HUES48 (cell line): Measurements from ENCODE around the gene PRSS56.

Experiments used
- H3K27ac ChIP-seq: one replicate; pipeline ENCODE4 v1.7.0; 2013; ENCODE audit warnings: low read depth, low read length, inconsistent platforms
- H3K27me3 ChIP-seq: 2 replicates; pipeline ENCODE4 v1.6.1; 2013; ENCODE audit warnings: mild to moderate bottlenecking, low read length; ENCODE audit not compliant: control insufficient read depth, insufficient read depth
- H3K36me3 ChIP-seq: 2 replicates; pipeline ENCODE4 v1.6.1; 2013; ENCODE audit warnings: low read length; ENCODE audit not compliant: control insufficient read depth, insufficient read depth
- H3K4me1 ChIP-seq: 2 replicates; pipeline ENCODE4 v1.6.1; 2013; ENCODE audit warnings: mild to moderate bottlenecking, low read length; ENCODE audit not compliant: control insufficient read depth, insufficient read depth
- H3K4me3 ChIP-seq: 2 replicates; pipeline ENCODE4 v1.5.1; 2013; ENCODE audit warnings: mild to moderate bottlenecking, low read depth, low read length
- H3K9ac ChIP-seq: 2 replicates; pipeline ENCODE4 v1.6.1; 2013; ENCODE audit warnings: mild to moderate bottlenecking, low read depth, low read length, moderate library complexity
- H3K9me3 ChIP-seq: 2 replicates; pipeline ENCODE4 v1.6.1; 2013; ENCODE audit warnings: low read length; ENCODE audit not compliant: control insufficient read depth, insufficient read depth

PRSS56 gene

GRCh38 chr2:232522623-232523401 is 2.6 kb downstream of the PRSS56 start:
- H3K27ac ChIP-seq, result no peak overlapping the region

DNA sequence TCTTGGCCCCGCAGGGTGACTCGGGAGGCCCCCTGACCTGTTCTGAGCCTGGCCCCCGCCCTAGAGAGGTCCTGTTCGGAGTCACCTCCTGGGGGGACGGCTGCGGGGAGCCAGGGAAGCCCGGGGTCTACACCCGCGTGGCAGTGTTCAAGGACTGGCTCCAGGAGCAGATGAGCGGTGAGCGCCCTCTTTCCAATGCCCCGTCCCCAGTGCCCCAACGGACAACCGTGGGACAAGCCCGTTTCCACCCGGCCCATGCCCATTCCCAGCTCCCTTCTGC is 3.2 kb downstream of the PRSS56 start:
- H3K9ac ChIP-seq, result no peak overlapping the region
- no peak overlapping the region for H3K27ac ChIP-seq
- no peaks in the 10 kb centered on the region for H3K36me3 ChIP-seq
- H3K4me1 ChIP-seq, result peaks cover 8% of the 10 kb centered on the region; the same call in 1 of the 2 replicates
- no peaks in the 10 kb centered on the region for H3K9me3 ChIP-seq
- H3K27me3 ChIP-seq, result peaks cover 67% of the 10 kb centered on the region
- H3K4me3 ChIP-seq, result peak overlapping the region; percentile 68

More at GRCh38 chr2:232522623-232523401, 2.6 kb downstream of the PRSS56 start:
- no peaks in the 10 kb centered on the region for H3K36me3 ChIP-seq
- no peak overlapping the region for H3K9ac ChIP-seq
- peaks cover 62% of the 10 kb centered on the region for H3K27me3 ChIP-seq
- H3K4me1 ChIP-seq, result peaks cover 8% of the 10 kb centered on the region; the same call in 1 of the 2 replicates
- H3K4me3 ChIP-seq, result peak overlapping the region; percentile 39; the same call in 1 of the 2 replicates
- H3K9me3 ChIP-seq, result no peaks in the 10 kb centered on the region

DNA sequence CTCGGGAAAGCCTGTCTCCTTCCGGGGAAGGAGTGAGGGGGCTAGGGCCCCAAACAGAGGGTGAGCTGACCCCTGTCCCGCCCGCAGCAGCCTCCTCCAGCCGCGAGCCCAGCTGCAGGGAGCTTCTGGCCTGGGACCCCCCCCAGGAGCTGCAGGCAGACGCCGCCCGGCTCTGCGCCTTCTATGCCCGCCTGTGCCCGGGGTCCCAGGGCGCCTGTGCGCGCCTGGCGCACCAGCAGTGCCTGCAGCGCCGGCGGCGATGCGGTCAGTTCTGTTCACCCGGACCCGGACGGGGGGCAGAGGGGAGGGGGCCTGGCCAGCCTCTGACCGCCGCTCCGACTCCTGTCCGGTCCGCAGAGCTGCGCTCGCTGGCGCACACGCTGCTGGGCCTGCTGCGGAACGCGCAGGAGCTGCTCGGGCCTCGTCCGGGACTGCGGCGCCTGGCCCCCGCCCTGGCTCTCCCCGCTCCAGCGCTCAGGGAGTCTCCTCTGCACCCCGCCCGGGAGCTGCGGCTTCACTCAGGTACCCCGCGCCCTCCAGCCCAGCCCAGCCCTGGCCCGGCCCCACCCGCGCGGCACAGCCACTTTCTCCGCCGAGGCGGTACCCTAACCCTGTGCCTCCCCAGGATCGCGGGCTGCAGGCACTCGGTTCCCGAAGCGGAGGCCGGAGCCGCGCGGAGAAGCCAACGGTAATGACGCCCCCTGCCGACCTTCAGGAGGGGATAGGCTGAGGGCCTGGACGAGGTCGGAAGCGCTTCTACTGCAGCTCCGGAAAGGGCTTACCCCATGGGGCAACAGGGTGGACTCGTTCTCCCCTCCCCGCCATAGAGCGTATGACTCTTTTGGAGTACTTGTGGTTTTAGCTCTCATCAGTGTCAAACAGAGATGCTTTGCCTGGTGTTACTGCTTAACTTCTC is 3.8 kb downstream of the PRSS56 start:
- Histone ChIP-seq H3K36me3 (no peaks in the 10 kb centered on the region), H3K9ac (no peak overlapping the region), H3K4me1 (peaks cover 8% of the 10 kb centered on the region; the same call in 1 of the 2 replicates), H3K4me3 (peak overlapping the region; percentile 68), H3K27me3 (peaks cover 67% of the 10 kb centered on the region), H3K27ac (no peak overlapping the region), H3K9me3 (no peaks in the 10 kb centered on the region)

DNA sequence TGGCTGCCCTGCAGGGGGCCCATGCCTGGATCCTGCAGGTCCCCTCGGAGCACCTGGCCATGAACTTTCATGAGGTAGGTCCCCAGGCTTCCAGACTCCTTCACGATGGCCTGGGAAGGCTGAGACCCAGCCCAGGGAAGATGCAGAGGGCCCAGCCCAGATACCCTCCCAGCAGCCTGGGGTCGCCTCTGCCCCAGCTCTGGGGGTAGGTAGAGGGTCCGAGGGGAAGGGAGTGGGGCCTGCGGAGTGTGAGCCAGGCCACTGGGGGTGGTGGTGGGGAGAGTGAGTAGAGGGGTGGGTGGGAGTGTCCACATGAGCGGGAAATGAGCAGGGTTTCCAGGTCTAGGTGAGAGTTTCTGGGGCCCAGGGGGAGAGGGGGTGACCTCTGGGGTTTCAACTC is 4.6 kb downstream of the PRSS56 start:
- H3K4me1 ChIP-seq, result peaks cover 8% of the 10 kb centered on the region; the same call in 1 of the 2 replicates
- H3K36me3 ChIP-seq, result no peaks in the 10 kb centered on the region
- H3K9ac ChIP-seq, result no peak overlapping the region
- H3K27ac ChIP-seq, result no peak overlapping the region
- H3K9me3 ChIP-seq, result no peaks in the 10 kb centered on the region
- H3K27me3 ChIP-seq, result peaks cover 61% of the 10 kb centered on the region
- 0 out of 2 replicates have a peak overlapping the region, but pooled peaks have one; percentile 68 for H3K4me3 ChIP-seq

DNA sequence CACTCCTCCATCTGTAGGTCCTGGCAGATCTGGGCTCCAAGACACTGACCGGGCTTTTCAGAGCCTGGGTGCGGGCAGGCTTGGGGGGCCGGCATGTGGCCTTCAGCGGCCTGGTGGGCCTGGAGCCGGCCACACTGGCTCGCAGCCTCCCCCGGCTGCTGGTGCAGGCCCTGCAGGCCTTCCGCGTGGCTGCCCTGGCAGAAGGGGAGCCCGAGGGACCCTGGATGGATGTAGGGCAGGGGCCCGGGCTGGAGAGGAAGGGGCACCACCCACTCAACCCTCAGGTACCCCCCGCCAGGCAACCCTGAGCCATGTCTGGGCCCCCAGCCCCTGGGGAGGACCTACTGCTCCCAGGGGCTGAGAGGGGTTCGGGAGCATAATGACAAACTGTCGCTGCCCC is 5.0 kb downstream of the PRSS56 start:
- H3K27me3 ChIP-seq, result peaks cover 59% of the 10 kb centered on the region
- H3K27ac ChIP-seq, result no peak overlapping the region
- no peak overlapping the region for H3K9ac ChIP-seq
- peaks cover 8% of the 10 kb centered on the region; the same call in 1 of the 2 replicates for H3K4me1 ChIP-seq
- no peak overlapping the region for H3K4me3 ChIP-seq
- H3K36me3 ChIP-seq, result no peaks in the 10 kb centered on the region
- no peaks in the 10 kb centered on the region for H3K9me3 ChIP-seq

DNA sequence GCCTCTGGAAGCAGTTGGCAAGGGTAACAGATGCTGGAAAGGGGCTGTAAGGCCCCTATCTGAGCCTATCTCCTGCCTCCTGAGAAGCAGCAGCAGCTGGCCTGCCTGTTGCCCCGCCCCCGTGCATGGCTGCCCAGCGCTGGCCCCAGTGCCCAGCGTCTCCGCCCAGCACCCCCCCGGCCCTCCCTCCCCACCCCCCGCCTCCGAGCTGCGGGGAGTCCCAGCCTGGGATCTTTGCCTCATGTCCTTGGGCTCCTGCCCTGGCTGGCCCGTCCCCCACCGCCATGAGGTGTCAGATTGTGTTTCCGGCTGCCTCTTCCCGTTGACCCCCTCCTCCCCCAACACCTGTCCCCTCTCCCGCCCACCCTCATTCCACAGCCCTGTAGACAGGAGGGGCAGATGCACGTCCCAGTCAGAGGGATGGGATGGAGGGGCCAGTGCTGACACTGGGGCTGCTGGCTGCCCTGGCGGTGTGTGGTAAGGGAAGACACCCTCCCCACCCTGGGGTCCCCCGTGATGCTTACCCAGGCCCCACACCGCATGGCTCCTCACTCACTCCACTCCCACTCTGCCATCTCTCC is 5.7 kb downstream of the PRSS56 start, which contains the start of gene CHRND:
CHRND (plus strand) TSS at position 370 of the 581 bp plus-strand sequence; CDS start at position 426, 56 bp downstream.
- no peak within 1 kb of the TSS for H3K4me3 ChIP-seq
- H3K36me3 ChIP-seq, result no peaks in the 10 kb centered on the region
- no peaks in the 10 kb centered on the region for H3K9me3 ChIP-seq
- no peak within 1 kb of the TSS for H3K9ac ChIP-seq
- no peak within 1 kb of the TSS for H3K27ac ChIP-seq
- peaks cover 8% of the 10 kb centered on the region; the same call in 1 of the 2 replicates for H3K4me1 ChIP-seq
- H3K27me3 ChIP-seq, result peaks cover 52% of the 10 kb centered on the region

GRCh38 chr2:232526372-232526941 is 6.3 kb downstream of the PRSS56 start:
- Histone ChIP-seq H3K27ac (no peak overlapping the region), H3K27me3 (peaks cover 47% of the 10 kb centered on the region), H3K4me1 (peaks cover 8% of the 10 kb centered on the region; the same call in 1 of the 2 replicates)

DNA sequence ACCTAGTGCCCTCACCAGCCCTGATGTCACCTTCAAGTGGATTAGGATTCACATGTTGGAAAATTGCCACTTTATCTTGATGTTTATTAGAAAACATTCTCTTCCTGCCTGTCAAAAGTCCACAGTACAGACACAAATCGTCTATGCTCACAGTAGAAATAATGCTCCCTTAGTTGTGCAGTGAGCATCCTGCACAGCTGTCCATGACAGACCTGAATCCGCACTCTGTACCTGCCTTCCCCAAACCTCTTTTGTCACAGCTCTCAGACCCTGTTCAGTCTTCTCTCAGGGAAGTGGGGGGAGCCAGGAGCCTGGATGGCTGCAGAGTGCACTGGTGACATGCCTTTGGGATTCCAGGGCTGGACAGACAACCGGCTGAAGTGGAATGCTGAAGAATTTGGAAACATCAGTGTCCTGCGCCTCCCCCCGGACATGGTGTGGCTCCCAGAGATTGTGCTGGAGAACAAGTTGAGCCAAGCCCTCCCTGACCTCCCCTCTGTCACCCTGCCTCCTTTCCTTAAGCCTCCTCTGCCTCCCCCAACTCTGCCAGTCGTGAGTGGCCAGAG is 7.8 kb downstream of the PRSS56 start:
- Histone ChIP-seq H3K27ac (no peak overlapping the region), H3K4me1 (peaks cover 4% of the 10 kb centered on the region; the same call in 1 of the 2 replicates), H3K4me3 (no peak overlapping the region), H3K9ac (no peak overlapping the region), H3K27me3 (peaks cover 31% of the 10 kb centered on the region), H3K9me3 (no peaks in the 10 kb centered on the region), H3K36me3 (no peaks in the 10 kb centered on the region)

More at GRCh38 chr2:232526372-232526941, 6.3 kb downstream of the PRSS56 start:
- Histone ChIP-seq H3K9me3 (no peaks in the 10 kb centered on the region), H3K9ac (no peak overlapping the region), H3K4me3 (no peak overlapping the region), H3K36me3 (no peaks in the 10 kb centered on the region)

GRCh38 chr2:232528746-232529460 is 8.7 kb downstream of the PRSS56 start:
- Histone ChIP-seq H3K9ac (no peak overlapping the region), H3K27me3 (peaks cover 22% of the 10 kb centered on the region), H3K4me3 (no peak overlapping the region), H3K27ac (no peak overlapping the region), H3K4me1 (peaks cover 4% of the 10 kb centered on the region; the same call in 1 of the 2 replicates), H3K9me3 (no peaks in the 10 kb centered on the region), H3K36me3 (no peaks in the 10 kb centered on the region)
